Progenitor cell of endocrine pancreas (in vitro differentiated cells): ENCODE data around the gene XYLT2. TPM values are rescaled to one million over a fixed set of nuclear protein-coding genes. Genes with fewer than 3 reads are reported as not detected.

ENCODE experiments used
- DNase-seq: peaks from one replicate; pipeline ENCODE4 v3.0.0; 2021; ENCODE audit warnings: low spot score; ENCODE audit not compliant: unreplicated experiment
- H3K27ac Mint-ChIP-seq: 2 replicates; pipeline ENCODE4 v1.8.0; 2021; ENCODE audit warnings: mild to moderate bottlenecking, moderate library complexity, mixed read lengths
- H3K27me3 Mint-ChIP-seq: 2 replicates; pipeline ENCODE4 v1.8.0; 2021; ENCODE audit warnings: mixed read lengths
- H3K36me3 Mint-ChIP-seq: 2 replicates; pipeline ENCODE4 v1.8.0; 2022; ENCODE audit warnings: mixed read lengths; ENCODE audit not compliant: insufficient read depth
- H3K4me1 Mint-ChIP-seq: 2 replicates; pipeline ENCODE4 v1.8.0; 2021; ENCODE audit warnings: low read depth, mixed read lengths
- H3K4me3 Mint-ChIP-seq: 2 replicates; pipeline ENCODE4 v1.8.0; 2021; ENCODE audit warnings: low read depth, mild to moderate bottlenecking, moderate library complexity, mixed read lengths
- H3K9me3 Mint-ChIP-seq: 2 replicates; pipeline ENCODE4 v1.8.0; 2021; ENCODE audit warnings: low read depth, mixed read lengths
- total RNA-seq: library from RNA; stranded (reverse); gene quantifications from 2 replicates; pipeline ENCODE4 v1.2.1, GENCODE V29; 2021
- TF ChIP-seq, protein P1 (sequence below): fragments of 200-600 bp; sonication (generic); IDR thresholded peaks from one replicate; pipeline ENCODE4 v1.5.0; 2021; ENCODE audit warnings: antibody characterized with exemption, mild to moderate bottlenecking; ENCODE audit not compliant: unreplicated experiment

XYLT2 gene
- total RNA-seq, 1 donor from 2014 or later = 28.6 TPM

DNA sequence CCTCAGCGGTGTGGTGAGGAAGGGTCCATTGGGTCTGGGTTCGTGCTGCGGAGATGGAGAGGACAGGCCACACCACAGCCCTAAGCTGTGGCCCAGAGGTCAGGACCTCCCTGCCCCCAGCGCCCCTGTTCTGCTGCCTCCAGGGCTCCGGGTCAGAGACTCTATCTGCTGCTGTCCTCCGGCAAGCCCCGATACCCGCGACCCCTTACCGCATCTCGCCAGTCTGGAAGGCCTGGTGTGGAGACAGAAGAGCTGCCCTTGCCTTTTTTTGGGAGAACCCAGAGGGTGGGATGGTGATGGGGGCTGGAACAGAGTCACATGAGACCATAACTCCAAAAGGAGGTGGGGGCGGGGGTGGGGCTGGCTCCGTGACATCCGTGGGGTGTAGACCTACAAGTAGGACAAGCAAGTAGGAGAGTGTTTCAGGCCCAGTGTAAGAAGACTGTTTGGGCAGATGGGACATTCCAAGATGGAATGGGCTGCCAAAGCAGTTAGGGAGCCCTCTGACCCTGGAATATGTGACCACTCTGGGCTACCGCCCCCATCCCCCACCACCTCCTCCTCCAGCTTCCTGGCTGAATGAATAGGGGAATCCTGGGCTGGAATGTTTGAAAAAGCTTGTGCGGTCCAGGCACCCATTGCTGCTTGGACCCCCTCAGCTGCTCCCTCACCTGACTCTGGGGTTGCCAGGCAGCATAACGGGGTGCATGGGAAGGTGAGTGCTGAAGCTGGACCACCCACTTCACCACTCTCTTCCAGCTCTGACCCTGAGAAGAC lies 1.4 kb downstream of the XYLT2 start:
- TF ChIP-seq, protein P1, sequence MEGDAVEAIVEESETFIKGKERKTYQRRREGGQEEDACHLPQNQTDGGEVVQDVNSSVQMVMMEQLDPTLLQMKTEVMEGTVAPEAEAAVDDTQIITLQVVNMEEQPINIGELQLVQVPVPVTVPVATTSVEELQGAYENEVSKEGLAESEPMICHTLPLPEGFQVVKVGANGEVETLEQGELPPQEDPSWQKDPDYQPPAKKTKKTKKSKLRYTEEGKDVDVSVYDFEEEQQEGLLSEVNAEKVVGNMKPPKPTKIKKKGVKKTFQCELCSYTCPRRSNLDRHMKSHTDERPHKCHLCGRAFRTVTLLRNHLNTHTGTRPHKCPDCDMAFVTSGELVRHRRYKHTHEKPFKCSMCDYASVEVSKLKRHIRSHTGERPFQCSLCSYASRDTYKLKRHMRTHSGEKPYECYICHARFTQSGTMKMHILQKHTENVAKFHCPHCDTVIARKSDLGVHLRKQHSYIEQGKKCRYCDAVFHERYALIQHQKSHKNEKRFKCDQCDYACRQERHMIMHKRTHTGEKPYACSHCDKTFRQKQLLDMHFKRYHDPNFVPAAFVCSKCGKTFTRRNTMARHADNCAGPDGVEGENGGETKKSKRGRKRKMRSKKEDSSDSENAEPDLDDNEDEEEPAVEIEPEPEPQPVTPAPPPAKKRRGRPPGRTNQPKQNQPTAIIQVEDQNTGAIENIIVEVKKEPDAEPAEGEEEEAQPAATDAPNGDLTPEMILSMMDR = no peak
- DNase-seq = no peak
- Mint-ChIP-seq H3K27me3 (peaks cover 14% of the 10 kb centered on the region), H3K27ac (peak overlapping the region; percentile 62), H3K4me3 (peak overlapping the region; percentile 90), H3K36me3 (peaks cover 3% of the 10 kb centered on the region), H3K4me1 (peaks cover 10% of the 10 kb centered on the region), H3K9me3 (no peaks in the 10 kb centered on the region)

GRCh38 chr17:50347894-50348291 lies 2.0 kb downstream of the XYLT2 start:
- Mint-ChIP-seq H3K27ac (peak overlapping the region; percentile 87), H3K4me3 (peak overlapping the region; percentile 90), H3K4me1 (peaks cover 10% of the 10 kb centered on the region), H3K27me3 (peaks cover 14% of the 10 kb centered on the region), H3K36me3 (peaks cover 3% of the 10 kb centered on the region), H3K9me3 (no peaks in the 10 kb centered on the region)
- TF ChIP-seq, protein P1 = no peak
- DNase-seq = no peak

DNA sequence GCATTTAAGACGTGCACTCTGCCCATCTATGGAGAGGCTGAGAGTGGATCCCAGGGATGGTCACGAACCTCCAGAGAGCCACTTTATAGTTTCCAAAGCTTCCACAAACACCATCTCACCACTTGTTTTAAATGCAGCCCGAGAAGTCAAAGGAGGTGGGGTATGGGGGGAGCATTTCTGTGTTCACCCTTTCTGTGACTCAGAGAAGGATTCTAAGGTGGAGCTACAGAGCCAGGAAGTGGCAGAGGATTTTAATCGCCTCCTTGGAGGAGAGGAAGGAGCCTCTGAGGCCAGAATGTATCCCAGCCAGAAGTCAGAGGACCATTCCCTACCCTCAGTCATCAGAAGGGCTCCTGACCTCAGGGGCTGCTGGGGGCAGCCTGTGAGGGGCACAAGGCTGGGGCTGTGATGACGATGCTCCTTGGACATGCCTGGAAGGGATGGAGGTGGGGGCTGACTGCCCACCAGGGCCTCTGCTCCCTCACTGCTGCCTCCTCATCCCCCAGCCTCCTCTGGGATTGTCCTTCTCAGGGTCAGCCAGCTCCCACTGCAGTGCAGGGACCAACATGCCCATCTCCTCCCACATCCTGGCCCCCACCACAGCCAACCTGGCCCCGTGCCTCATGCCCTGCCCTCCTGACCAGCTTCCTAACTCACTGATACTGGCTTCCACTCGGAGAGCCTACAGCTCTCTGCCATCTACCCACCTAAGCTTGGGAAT lies 2.8 kb downstream of the XYLT2 start:
- DNase-seq = no peak
- peaks cover 10% of the 10 kb centered on the region for H3K27me3 Mint-ChIP-seq
- H3K9me3 Mint-ChIP-seq = no peaks in the 10 kb centered on the region
- H3K36me3 Mint-ChIP-seq = peaks cover 7% of the 10 kb centered on the region
- TF ChIP-seq, protein P1 = no peak
- peaks cover 10% of the 10 kb centered on the region for H3K4me1 Mint-ChIP-seq
- no peak overlapping the region for H3K4me3 Mint-ChIP-seq
- H3K27ac Mint-ChIP-seq = no peak overlapping the region

DNA sequence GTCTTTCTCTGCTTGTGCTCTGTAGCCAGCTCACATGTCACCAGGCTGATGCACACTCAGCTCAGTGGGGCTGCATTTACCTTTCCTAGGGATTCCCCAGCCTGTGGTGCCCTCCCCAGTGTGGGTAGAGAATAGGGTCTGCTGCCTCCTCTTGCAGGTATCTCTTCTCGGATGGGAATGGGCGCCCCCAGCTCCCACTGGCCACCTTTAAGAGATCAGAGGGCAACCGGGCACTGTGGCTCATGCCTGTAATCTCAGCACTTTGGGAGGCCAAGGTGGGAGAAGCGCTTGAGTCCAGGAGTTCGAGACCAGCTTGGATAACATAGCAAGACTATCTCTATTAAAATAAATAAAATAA lies 3.3 kb downstream of the XYLT2 start:
- H3K27me3 Mint-ChIP-seq = peaks cover 10% of the 10 kb centered on the region
- H3K4me1 Mint-ChIP-seq = peaks cover 10% of the 10 kb centered on the region
- DNase-seq = no peak
- TF ChIP-seq, protein P1 = no peak
- no peak overlapping the region for H3K27ac Mint-ChIP-seq
- no peaks in the 10 kb centered on the region for H3K9me3 Mint-ChIP-seq
- peaks cover 7% of the 10 kb centered on the region for H3K36me3 Mint-ChIP-seq
- no peak overlapping the region for H3K4me3 Mint-ChIP-seq

DNA sequence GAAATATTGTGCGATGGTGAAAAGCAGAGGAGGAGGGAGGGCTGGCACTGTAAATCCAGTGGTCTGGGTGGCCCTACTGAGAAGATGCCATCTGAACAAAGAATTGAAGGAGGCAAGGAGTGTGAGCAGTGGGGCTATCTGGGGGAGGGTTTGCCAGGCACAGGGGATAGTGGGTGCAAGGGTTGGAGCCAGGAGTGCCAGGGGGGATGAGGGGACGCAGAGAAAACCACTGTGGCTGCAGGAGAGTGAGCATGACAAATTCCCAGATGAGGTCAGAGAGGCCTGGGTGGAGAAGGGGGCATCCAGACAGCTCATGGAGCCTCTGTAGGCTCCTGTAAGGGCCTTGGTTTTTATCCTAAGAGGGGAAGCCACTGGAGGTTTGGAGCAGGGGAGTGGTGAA lies 4.8 kb downstream of the XYLT2 start:
- Mint-ChIP-seq H3K36me3 (peaks cover 10% of the 10 kb centered on the region), H3K9me3 (no peaks in the 10 kb centered on the region), H3K27me3 (no peaks in the 10 kb centered on the region), H3K27ac (peak overlapping the region; percentile 38), H3K4me3 (no peak overlapping the region), H3K4me1 (peaks cover 10% of the 10 kb centered on the region)
- TF ChIP-seq, protein P1 = no peak
- DNase-seq = no peak
